Calu3 (cell line): Measurements from ENCODE around the gene LMNB1. TPM values are rescaled to one million over a fixed set of nuclear protein-coding genes. Genes with fewer than 3 reads are reported as not detected.

Experiments
- BruUV-seq: library from RNA; stranded (reverse); fragments of 400-500 nt; replicated peaks from 2 replicates; lab custom pipeline; 2021; lab: Mats Ljungman, UMichigan
- CTCF ChIA-PET: fragments of 300-600 bp; sonication (Branson Sonifier 250); formaldehyde crosslinking; loops from one replicate; lab custom pipeline; 2022; ENCODE audit warnings: antibody characterized with exemption; lab: Charles Lee
- DNase-seq: peaks from one replicate; pipeline ENCODE4 v3.0.0; 2022
- H3K27ac Mint-ChIP-seq: one replicate; pipeline ENCODE4 v1.8.0; 2022; ENCODE audit warnings: mixed read lengths; ENCODE audit not compliant: unreplicated experiment
- H3K27me3 Mint-ChIP-seq: one replicate; pipeline ENCODE4 v1.8.0; 2022; ENCODE audit warnings: mixed read lengths; ENCODE audit not compliant: unreplicated experiment
- H3K36me3 Mint-ChIP-seq: one replicate; pipeline ENCODE4 v1.8.0; 2022; ENCODE audit warnings: mild to moderate bottlenecking, moderate library complexity, mixed read lengths; ENCODE audit not compliant: insufficient read depth, unreplicated experiment
- H3K4me1 Mint-ChIP-seq: one replicate; pipeline ENCODE4 v1.8.0; 2022; ENCODE audit warnings: mild to moderate bottlenecking, low read depth, mixed read lengths; ENCODE audit not compliant: unreplicated experiment
- H3K4me3 Mint-ChIP-seq: one replicate; pipeline ENCODE4 v1.8.0; 2022; ENCODE audit warnings: mild to moderate bottlenecking, low read depth, moderate library complexity, mixed read lengths; ENCODE audit not compliant: unreplicated experiment
- H3K9me3 Mint-ChIP-seq: one replicate; pipeline ENCODE4 v1.8.0; 2022; ENCODE audit warnings: low read depth, mixed read lengths; ENCODE audit not compliant: unreplicated experiment
- intact Hi-C: fragments of 100-400 bp; cut with micrococcal nuclease; formaldehyde crosslinking; loops from one replicate; pipeline ENCODE4 v1.10.0; 2022; ENCODE audit not compliant: unreplicated experiment
- total RNA-seq: library from RNA; stranded (reverse); gene quantifications from 2 replicates; pipeline ENCODE4 v1.2.3, GENCODE V29; 2022
- TF ChIP-seq, protein P1 (sequence below): fragments of 200-600 bp; IDR thresholded peaks from one replicate; pipeline ENCODE4 v1.8.0; 2022; ENCODE audit warnings: antibody characterized with exemption; ENCODE audit not compliant: unreplicated experiment

LMNB1 gene
- total RNA-seq, 1 experiment from 2014 or later = 153 TPM

- Mint-ChIP-seq H3K27me3 (no peaks in the 10 kb centered on the region), H3K36me3 (peaks cover 7% of the 10 kb centered on the region), H3K9me3 (no peaks in the 10 kb centered on the region), H3K4me1 (peaks cover 30% of the 10 kb centered on the region), H3K4me3 (no peak overlapping the region), H3K27ac (no peak overlapping the region)
- DNase-seq = no peak
- no TSS peak for BruUV-seq
- intact Hi-C loops = loop anchor here (5.0 kb wide), 1 partner anchor 142 kb away; no protein-coding TSS in a partner anchor
- TF ChIP-seq, protein P1, sequence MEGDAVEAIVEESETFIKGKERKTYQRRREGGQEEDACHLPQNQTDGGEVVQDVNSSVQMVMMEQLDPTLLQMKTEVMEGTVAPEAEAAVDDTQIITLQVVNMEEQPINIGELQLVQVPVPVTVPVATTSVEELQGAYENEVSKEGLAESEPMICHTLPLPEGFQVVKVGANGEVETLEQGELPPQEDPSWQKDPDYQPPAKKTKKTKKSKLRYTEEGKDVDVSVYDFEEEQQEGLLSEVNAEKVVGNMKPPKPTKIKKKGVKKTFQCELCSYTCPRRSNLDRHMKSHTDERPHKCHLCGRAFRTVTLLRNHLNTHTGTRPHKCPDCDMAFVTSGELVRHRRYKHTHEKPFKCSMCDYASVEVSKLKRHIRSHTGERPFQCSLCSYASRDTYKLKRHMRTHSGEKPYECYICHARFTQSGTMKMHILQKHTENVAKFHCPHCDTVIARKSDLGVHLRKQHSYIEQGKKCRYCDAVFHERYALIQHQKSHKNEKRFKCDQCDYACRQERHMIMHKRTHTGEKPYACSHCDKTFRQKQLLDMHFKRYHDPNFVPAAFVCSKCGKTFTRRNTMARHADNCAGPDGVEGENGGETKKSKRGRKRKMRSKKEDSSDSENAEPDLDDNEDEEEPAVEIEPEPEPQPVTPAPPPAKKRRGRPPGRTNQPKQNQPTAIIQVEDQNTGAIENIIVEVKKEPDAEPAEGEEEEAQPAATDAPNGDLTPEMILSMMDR = no peak
- CTCF ChIA-PET = no interaction called here
These were observed 22.8 kb downstream of the LMNB1 start for GRCh38 chr5:126799780-126800179.

- Mint-ChIP-seq H3K4me3 (no peak overlapping the region), H3K4me1 (peaks cover 25% of the 10 kb centered on the region), H3K27me3 (no peaks in the 10 kb centered on the region), H3K9me3 (no peaks in the 10 kb centered on the region), H3K27ac (no peak overlapping the region), H3K36me3 (peaks cover 21% of the 10 kb centered on the region)
- intact Hi-C loops = loop anchor here (5.0 kb wide), 1 partner anchor 144 kb away; no protein-coding TSS in a partner anchor
- DNase-seq = no peak
- BruUV-seq = no TSS peak
- TF ChIP-seq, protein P1 = no peak
- CTCF ChIA-PET = interaction anchor here (1.0 to 2.7 kb wide), 3 partner anchors 24 to 126 kb away, joined by 5 to 10 read pairs (median 8); partner anchors contain the start of gene LMNB1
These were observed 24.4 kb downstream of the LMNB1 start for GRCh38 chr5:126801174-126801991.

DNA sequence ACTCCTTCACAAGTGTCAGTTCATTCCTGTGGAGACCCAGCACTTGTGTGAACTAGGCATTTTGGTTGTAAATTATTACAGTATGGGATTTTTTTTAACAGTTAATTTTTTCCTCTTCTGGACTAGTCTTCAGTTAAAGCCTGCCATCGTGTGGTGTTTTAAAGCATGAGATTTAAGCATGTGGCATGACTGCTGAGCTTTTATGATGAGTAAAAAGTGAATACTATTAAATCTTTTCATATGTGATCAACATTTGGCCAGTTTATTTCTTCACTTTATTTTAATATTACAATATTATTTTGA lies 25.0 kb downstream of the LMNB1 start:
- Mint-ChIP-seq H3K4me3 (no peak overlapping the region), H3K9me3 (no peaks in the 10 kb centered on the region), H3K27ac (no peak overlapping the region), H3K27me3 (no peaks in the 10 kb centered on the region), H3K4me1 (peaks cover 23% of the 10 kb centered on the region), H3K36me3 (peaks cover 26% of the 10 kb centered on the region)
- no peak for DNase-seq
- intact Hi-C loops = loop anchor here (1.0 to 5.0 kb wide), 2 partner anchors 126 to 145 kb away; no protein-coding TSS in a partner anchor
- CTCF ChIA-PET = interaction anchor here (0.6 to 2.7 kb wide), 5 partner anchors 13 to 145 kb away, joined by 3 to 10 read pairs (median 5); partner anchors contain the start of gene LMNB1
- TF ChIP-seq, protein P1 = no peak
- no TSS peak for BruUV-seq

DNA sequence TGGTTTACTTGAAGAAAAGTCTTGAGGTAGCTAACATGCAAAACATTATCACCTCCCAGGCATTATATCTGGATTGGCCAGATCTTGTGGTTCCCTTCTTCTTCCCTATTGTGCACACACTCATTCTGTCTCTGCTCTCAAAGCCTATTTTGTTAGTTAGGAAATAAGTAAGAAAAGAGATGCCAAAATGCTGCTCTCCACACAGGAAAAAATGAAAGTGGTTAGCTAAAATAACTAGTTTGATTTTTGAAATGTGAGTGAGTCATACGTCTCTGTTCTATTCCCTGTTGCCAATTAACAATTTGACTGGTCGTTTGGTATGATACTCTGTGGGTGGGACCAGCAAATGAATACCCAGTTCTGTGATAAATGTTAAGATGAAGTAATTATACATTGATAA lies 28.1 kb downstream of the LMNB1 start:
- H3K4me1 Mint-ChIP-seq = peaks cover 14% of the 10 kb centered on the region
- TF ChIP-seq, protein P1 = no peak
- H3K36me3 Mint-ChIP-seq = peaks cover 34% of the 10 kb centered on the region
- no peak for DNase-seq
- no TSS peak for BruUV-seq
- no peaks in the 10 kb centered on the region for H3K27me3 Mint-ChIP-seq
- no peaks in the 10 kb centered on the region for H3K9me3 Mint-ChIP-seq
- CTCF ChIA-PET = interaction anchor here (0.7 to 1.1 kb wide), 2 partner anchors 21 to 75 kb away, joined by 4 to 5 read pairs; no protein-coding TSS in a partner anchor
- H3K27ac Mint-ChIP-seq = no peak overlapping the region
- H3K4me3 Mint-ChIP-seq = no peak overlapping the region
- intact Hi-C loops = no loop called here
